H1 (cell line): ENCODE data around the gene ZSWIM7. TPM values are rescaled to one million over a fixed set of nuclear protein-coding genes. Genes with fewer than 3 reads are reported as not detected.

Experiments used
- CTCF ChIA-PET: fragments of 300-600 bp; sonication (Branson Sonifier 250); formaldehyde crosslinking; loops from one replicate; lab custom pipeline; 2021; ENCODE audit not compliant: partially characterized antibody; lab: Charles Lee
- POLR2A ChIA-PET: fragments of 300-600 bp; sonication (Branson Sonifier 250); formaldehyde crosslinking; loops from one replicate; lab custom pipeline; 2021; ENCODE audit warnings: inconsistent platforms; ENCODE audit not compliant: partially characterized antibody; lab: Charles Lee
- DNase-seq, 2 experiments: peaks; one replicate each; pipeline versions ENCODE4 v3.0.0 to v3.0.0-alpha.2; 2010 to 2022; ENCODE audit warnings: low spot score in 2 of 2, low read depth in 1 of 2, mixed read lengths in 1 of 2
- FAIRE-seq: peaks from 2 replicates; lab custom pipeline; 2011; peaks lifted over from hg19 to GRCh38; lab: Jason Lieb, UNC
- H2AFZ ChIP-seq: 2 replicates; pipeline ENCODE4 v1.8.1; 2012; ENCODE audit warnings: low read length, inconsistent platforms
- H2AK5ac ChIP-seq: 2 replicates; pipeline ENCODE4 v1.6.1; 2013; ENCODE audit warnings: low read depth, low read length
- H2BK120ac ChIP-seq: replicated peaks from 2 replicates; pipeline ENCODE3; 2013; ENCODE audit warnings: low read depth, low read length, inconsistent platforms
- H2BK12ac ChIP-seq: 2 replicates; pipeline ENCODE4 v1.6.1; 2013; ENCODE audit warnings: low read depth, low read length
- H2BK15ac ChIP-seq: 2 replicates; pipeline ENCODE4 v1.6.1; 2013; ENCODE audit warnings: low read length
- H2BK20ac ChIP-seq: 2 replicates; pipeline ENCODE4 v1.6.1; 2013; ENCODE audit warnings: low read length
- H2BK5ac ChIP-seq: 2 replicates; pipeline ENCODE4 v1.6.1; 2013; ENCODE audit warnings: low read depth, low read length
- H3K14ac ChIP-seq: 2 replicates; pipeline ENCODE4 v1.6.1; 2013; ENCODE audit warnings: inconsistent platforms; ENCODE audit not compliant: insufficient read length
- H3K18ac ChIP-seq: 2 replicates; pipeline ENCODE4 v1.6.1; 2013; ENCODE audit warnings: low read length; ENCODE audit errors: extremely low read depth
- H3K23ac ChIP-seq: 2 replicates; pipeline ENCODE4 v1.6.1; 2013; ENCODE audit warnings: inconsistent platforms; ENCODE audit not compliant: insufficient read length
- H3K23me2 ChIP-seq: 2 replicates; pipeline ENCODE4 v1.6.1; 2013; ENCODE audit warnings: low read depth, low read length
- H3K27ac ChIP-seq: 2 replicates; pipeline ENCODE4 v1.6.1; 2011; ENCODE audit warnings: low read depth, low read length, inconsistent platforms
- H3K27me3 ChIP-seq, 4 experiments: replicated peaks in 1 of 4; 1 replicate in 1 of 4; 2 replicates in 3 of 4; pipeline versions ENCODE4 v1.6.1 to v1.8.1; 2011 to 2013; ENCODE audit warnings: low read length in 3 of 4, mild to moderate bottlenecking in 3 of 4, inconsistent platforms in 2 of 4, mixed read lengths in 2 of 4, moderate library complexity in 1 of 4; ENCODE audit not compliant: control insufficient read depth in 3 of 4, insufficient read depth in 3 of 4; ENCODE audit errors: extremely low read depth in 1 of 4
- H3K36me3 ChIP-seq, 4 experiments: 2 replicates each; pipeline versions ENCODE4 v1.6.1 to v1.8.1; 2011 to 2013; ENCODE audit warnings: mild to moderate bottlenecking in 4 of 4, low read length in 3 of 4, moderate library complexity in 2 of 4, control low read depth in 1 of 4, inconsistent platforms in 1 of 4; ENCODE audit not compliant: insufficient read depth in 4 of 4, control insufficient read depth in 2 of 4
- H3K4ac ChIP-seq: replicated peaks from 2 replicates; pipeline ENCODE3; 2013; ENCODE audit warnings: low read length, low read depth, mixed read lengths, inconsistent platforms; ENCODE audit not compliant: insufficient read length
- H3K4me1 ChIP-seq, 4 experiments: replicated peaks in 1 of 4; 1 replicate in 1 of 4; 2 replicates in 3 of 4; pipeline versions ENCODE4 v1.6.1 to v1.8.1; 2011 to 2013; ENCODE audit warnings: low read length in 3 of 4, inconsistent platforms in 2 of 4, mixed read lengths in 1 of 4; ENCODE audit not compliant: insufficient read depth in 4 of 4, control insufficient read depth in 3 of 4
- H3K4me2 ChIP-seq, 2 experiments: 2 replicates each; pipeline versions ENCODE4 v1.6.1 to v1.8.1; 2011 to 2013; ENCODE audit warnings: low read depth in 2 of 2, low read length in 2 of 2, control low read depth in 1 of 2, inconsistent platforms in 1 of 2, mild to moderate bottlenecking in 1 of 2; ENCODE audit not compliant: insufficient read depth in 1 of 2
- H3K4me3 ChIP-seq, 4 experiments: fragments of 200-600, 300-600 bp in 1 of 4; sonication (generic), shearing (Covaris generic), sonication (Bioruptor Twin) in 1 of 4; 2 replicates each; pipeline versions ENCODE4 v1.5.1 to v1.8.1; 2011 to 2016; ENCODE audit warnings: low read length in 4 of 4, low read depth in 3 of 4, control low read depth in 2 of 4, inconsistent platforms in 2 of 4, mild to moderate bottlenecking in 2 of 4, mixed read lengths in 1 of 4, moderate library complexity in 1 of 4; ENCODE audit not compliant: insufficient read depth in 2 of 4; ENCODE audit errors: extremely low read depth in 1 of 4
- H3K56ac ChIP-seq: replicated peaks from 2 replicates; pipeline ENCODE3; 2013; ENCODE audit warnings: low read depth, mild to moderate bottlenecking, mixed read lengths, low read length, inconsistent platforms; ENCODE audit not compliant: insufficient read length
- H3K79me1 ChIP-seq: 2 replicates; pipeline ENCODE4 v1.6.1; 2013; ENCODE audit warnings: low read depth, low read length, control low read depth
- H3K79me2 ChIP-seq, 2 experiments: 2 replicates each; pipeline versions ENCODE4 v1.6.1 to v1.8.1; 2012 to 2013; ENCODE audit warnings: low read length in 2 of 2, mild to moderate bottlenecking in 2 of 2, inconsistent platforms in 1 of 2; ENCODE audit not compliant: insufficient read depth in 2 of 2, control insufficient read depth in 1 of 2
- H3K9ac ChIP-seq, 4 experiments: replicated peaks in 1 of 4; 1 replicate in 1 of 4; 2 replicates in 3 of 4; pipeline versions ENCODE4 v1.6.1 to v1.8.1; 2011 to 2013; ENCODE audit warnings: low read depth in 3 of 4, low read length in 3 of 4, control low read depth in 2 of 4, mild to moderate bottlenecking in 2 of 4, moderate library complexity in 2 of 4, inconsistent platforms in 1 of 4; ENCODE audit errors: extremely low read depth in 1 of 4
- H3K9me3 ChIP-seq, 2 experiments: 2 replicates each; pipeline versions ENCODE4 v1.6.1 to v1.8.1; 2012 to 2013; ENCODE audit warnings: mild to moderate bottlenecking in 2 of 2, moderate library complexity in 2 of 2, control low read depth in 1 of 2, inconsistent platforms in 1 of 2, low read depth in 1 of 2, low read length in 1 of 2, mixed read lengths in 1 of 2; ENCODE audit not compliant: insufficient read depth in 2 of 2
- H4K20me1 ChIP-seq, 2 experiments: replicated peaks in 1 of 2; 2 replicates each; pipeline versions ENCODE3 to v1.8.1; 2011 to 2013; ENCODE audit warnings: inconsistent platforms in 2 of 2, low read length in 2 of 2, mild to moderate bottlenecking in 1 of 2; ENCODE audit not compliant: insufficient read depth in 2 of 2, control insufficient read depth in 1 of 2
- H4K5ac ChIP-seq: 2 replicates; pipeline ENCODE4 v1.6.1; 2013; ENCODE audit warnings: low read length, low read depth, mixed read lengths, inconsistent platforms; ENCODE audit not compliant: insufficient read length
- H4K8ac ChIP-seq: 2 replicates; pipeline ENCODE4 v1.8.0; 2013; ENCODE audit warnings: mild to moderate bottlenecking, moderate library complexity, low read length, inconsistent platforms; ENCODE audit not compliant: insufficient read depth; ENCODE audit errors: extremely low read depth
- H4K91ac ChIP-seq: replicated peaks from 2 replicates; pipeline ENCODE3; 2013; ENCODE audit warnings: low read length, mixed read lengths, inconsistent platforms; ENCODE audit not compliant: insufficient read length
- ATF2 ChIP-seq: IDR thresholded peaks from 2 replicates; pipeline ENCODE4 v1.6.1; 2012; ENCODE audit warnings: low read length, inconsistent platforms
- BACH1 ChIP-seq: IDR thresholded peaks from 2 replicates; pipeline ENCODE4 v1.6.1; 2012; ENCODE audit warnings: low read length, improper control_type of control experiment
- CBX5 ChIP-seq: fragments of 300-800, 300-1000 bp; sonication (generic); IDR thresholded peaks from 2 replicates; pipeline ENCODE4 v1.7.1; 2016; ENCODE audit warnings: antibody characterized with exemption, low read length, low read depth
- CBX8 ChIP-seq: fragments of 300-800, 300-1000 bp; sonication (generic); IDR thresholded peaks from 2 replicates; pipeline ENCODE4 v1.7.1; 2016; ENCODE audit warnings: low read depth, low read length, borderline replicate concordance
- EZH2 ChIP-seq: fragments of 200-600 bp; sonication (generic); IDR thresholded peaks from 2 replicates; pipeline ENCODE4 v1.7.1; 2012; ENCODE audit warnings: low read depth, mild to moderate bottlenecking, moderate library complexity, low read length, inconsistent platforms; ENCODE audit not compliant: severe bottlenecking
- PHF8 ChIP-seq: fragments of 200-600 bp; sonication (generic); conservative IDR thresholded peaks from 2 replicates; pipeline ENCODE4 v1.7.1; 2012; ENCODE audit warnings: low read depth, mild to moderate bottlenecking, inconsistent platforms, low read length, moderate library complexity
- POLR2AphosphoS5 ChIP-seq: IDR thresholded peaks from 2 replicates; pipeline ENCODE4 v1.6.1; 2011; ENCODE audit warnings: low read depth, low read length
- RAD21 ChIP-seq, 2 experiments: IDR thresholded peaks in 1 of 2; conservative IDR thresholded peaks in 1 of 2; 2 replicates each; pipeline ENCODE4 v1.6.1; 2011; ENCODE audit warnings: low read depth in 2 of 2, low read length in 2 of 2, improper control_type of control experiment in 1 of 2, inconsistent platforms in 1 of 2, mild to moderate bottlenecking in 1 of 2, moderate library complexity in 1 of 2
- SAP30 ChIP-seq: fragments of 300-600 bp; sonication (generic); IDR thresholded peaks from 2 replicates; pipeline ENCODE4 v1.7.1; 2012; ENCODE audit warnings: low read length, moderate library complexity, mild to moderate bottlenecking, inconsistent platforms; ENCODE audit not compliant: insufficient read depth, insufficient replicate concordance
- SIRT6 ChIP-seq: IDR thresholded peaks from one replicate; pipeline ENCODE4 v1.7.1; 2012; ENCODE audit warnings: low read length, inconsistent platforms
- SUZ12 ChIP-seq: fragments of 200-600 bp; sonication (generic); IDR thresholded peaks from 2 replicates; pipeline ENCODE4 v1.6.1; 2012; ENCODE audit warnings: mild to moderate bottlenecking, inconsistent platforms, low read length, moderate library complexity, mixed read lengths
- TAF7 ChIP-seq: optimal IDR thresholded peaks from 2 replicates; pipeline ENCODE3; 2011; ENCODE audit warnings: low read depth, mild to moderate bottlenecking, inconsistent platforms, low read length, moderate library complexity, borderline replicate concordance
- WGBS, 2 experiments: shearing (Covaris generic) in 1 of 2; methylation state at CpG; one replicate each; pipeline versions ENCODE4 v1.1.6 to v1.1.7; 2013 to 2015; ENCODE audit warnings: low lambda C conversion rate in 2 of 2, mixed read lengths in 2 of 2, inconsistent platforms in 1 of 2, low coverage in 1 of 2, missing lambda C conversion rate in 1 of 2; ENCODE audit not compliant: insufficient replicate concordance in 2 of 2, insufficient coverage in 1 of 2, insufficient read length in 1 of 2; ENCODE audit errors: extremely low coverage in 1 of 2, missing lambda C conversion rate in 1 of 2; 5-methylcytosine and 5-hydroxymethylcytosine counted together
- polyA plus RNA-seq, 7 experiments: library from polyadenylated mRNA; depleted of rRNA in 3 of 7; stranded (reverse) in 5 of 7; unstranded in 2 of 7; fragments of >200 nt in 5 of 7; fragments of 200-250 nt in 2 of 7; gene quantifications; 1 replicate in 5 of 7; 2 replicates in 1 of 7; 4 replicates in 1 of 7; pipeline versions ENCODE4 v1.2.1 to v1.2.3, GENCODE V29; 2011 to 2013; ENCODE audit warnings: missing spikeins in 2 of 7, mixed read lengths in 2 of 7
- total RNA-seq: library from RNA; stranded (reverse); fragmentation: NEBNext Ultra II Directional; extraction: Animal tissue kit (Norgen Biotek cat#: 25700); gene quantifications from 2 replicates; pipeline ENCODE4 v1.2.1, GENCODE V29; 2021

Gene ZSWIM7
- total and polyA plus RNA-seq, 2 of the 8 experiments (the other 6 are each of a cell fraction or from before 2014, with no cell fraction given) = 39.3 to 57.7 TPM

- DNase-seq (no peak), FAIRE-seq (no peak)
- H3K18ac ChIP-seq = no peak overlapping the region
- no peak overlapping the region for H4K5ac ChIP-seq
- ChIA-PET POLR2A (interaction anchor here (1.0 to 2.6 kb wide), 3 partner anchors 8 to 12 kb away, joined by 3 to 6 read pairs (median 3); no protein-coding TSS in a partner anchor), CTCF (interaction anchor here (0.6 kb wide), 1 partner anchor 139 kb away, joined by 3 read pairs; no protein-coding TSS in a partner anchor)
- H2BK5ac ChIP-seq = no peak overlapping the region
- no peaks in the 10 kb centered on the region; the same call in 1 of the 2 replicates for H3K79me1 ChIP-seq
- H3K4me1 ChIP-seq = no peaks in the 10 kb centered on the region
- H3K27me3 ChIP-seq = no peaks in the 10 kb centered on the region
- H3K27ac ChIP-seq = no peak overlapping the region
- no peak overlapping the region for H3K14ac ChIP-seq
- no peak overlapping the region for H3K9ac ChIP-seq
- H3K9me3 ChIP-seq = no peaks in the 10 kb centered on the region
- H2BK15ac ChIP-seq = no peak overlapping the region
- H2AFZ ChIP-seq = no peak overlapping the region
- H3K4ac ChIP-seq = no peak overlapping the region
- H3K79me2 ChIP-seq = peaks cover 0 to 9% of the 10 kb centered on the region in 2 experiments; a peak in 2 of 4 replicates
- 96% methylated on average over 1 of the region's 1 CpG; no CpG with 5 or more reads in 1 of the 2 experiments for WGBS, 2 experiments
- H2BK12ac ChIP-seq = no peak overlapping the region
- H4K20me1 ChIP-seq = peaks cover 6 to 7% of the 10 kb centered on the region in 2 experiments
- H3K23ac ChIP-seq = no peak overlapping the region
- H4K8ac ChIP-seq = no peak overlapping the region
- no peak overlapping the region for H3K4me3 ChIP-seq
- H2AK5ac ChIP-seq = no peak overlapping the region
- no peak overlapping the region for H3K56ac ChIP-seq
- no peaks in the 10 kb centered on the region for H3K23me2 ChIP-seq
- H3K36me3 ChIP-seq = peaks cover 5 to 69% (median 46%) of the 10 kb centered on the region in 4 experiments
- H2BK120ac ChIP-seq = no peak overlapping the region
- no peak overlapping the region for H4K91ac ChIP-seq
- H3K4me2 ChIP-seq = no peak overlapping the region
- no peak overlapping the region for H2BK20ac ChIP-seq
- TF ChIP-seq CBX8 (no peak), BACH1 (no peak), TAF7 (no peak), POLR2AphosphoS5 (no peak), ATF2 (no peak), RAD21 (IDR thresholded peaks at IDR 0.05 in 1 of 2, conservative IDR thresholded peaks at IDR 0.05 in 1 of 2; ENCODE audit: low read depth in 2 of 2, low read length in 2 of 2) (no peak), SUZ12 (no peak), EZH2 (no peak), PHF8 (no peak), SAP30 (no peak), SIRT6 (no peak), CBX5 (no peak)
Observed at GRCh38 chr17:16025202-16025601, 25.7 kb upstream of the ZSWIM7 start.
